Endothelial cell of umbilical vein (primary cell): ENCODE measurements around the gene GABBR2. TPM values are rescaled to one million over a fixed set of nuclear protein-coding genes. Genes with fewer than 3 reads are reported as not detected.

ENCODE experiments used
- BruUV-seq: library from RNA; stranded (reverse); fragments of 400-500 nt; replicated peaks from 2 replicates; lab custom pipeline; 2021; lab: Mats Ljungman, UMichigan
- CTCF ChIA-PET: fragments of 300-600, 350-600 bp; sonication (Branson Sonifier 250); formaldehyde crosslinking; loops from one replicate; lab custom pipeline; 2021; ENCODE audit warnings: antibody characterized with exemption, inconsistent platforms; lab: Charles Lee
- POLR2A ChIA-PET: fragments of 300-600, 350-600 bp; sonication (Branson Sonifier 250); formaldehyde crosslinking; loops from one replicate; lab custom pipeline; 2021; ENCODE audit warnings: antibody characterized with exemption, inconsistent platforms; lab: Charles Lee
- DNase-seq: peaks from one replicate; pipeline ENCODE4 v3.0.0-alpha.2; 2011; ENCODE audit warnings: low read depth, low spot score
- FAIRE-seq: peaks from 2 replicates; lab custom pipeline; 2011; peaks lifted over from hg19 to GRCh38; lab: Jason Lieb, UNC
- H2AFZ ChIP-seq: 2 replicates; pipeline ENCODE4 v1.6.0; 2012; ENCODE audit warnings: low read depth, low read length, control low read depth, inconsistent platforms
- H3K27ac ChIP-seq: 2 replicates; pipeline ENCODE4 v1.5.1; 2011; ENCODE audit warnings: low read depth, mild to moderate bottlenecking, control low read depth, low read length, moderate library complexity; ENCODE audit not compliant: insufficient read depth
- H3K27me3 ChIP-seq, 2 experiments: 2 replicates each; pipeline versions ENCODE4 v1.6.0 to v1.6.1; 2011; ENCODE audit warnings: low read length in 2 of 2, mixed read lengths in 1 of 2; ENCODE audit not compliant: control insufficient read depth in 2 of 2, insufficient read depth in 2 of 2
- H3K36me3 ChIP-seq, 2 experiments: 2 replicates in 1 of 2; 3 replicates in 1 of 2; pipeline ENCODE4 v1.5.1; 2011; ENCODE audit warnings: low read length in 2 of 2, mild to moderate bottlenecking in 1 of 2, moderate library complexity in 1 of 2; ENCODE audit not compliant: control insufficient read depth in 2 of 2, insufficient read depth in 2 of 2; ENCODE audit errors: extremely low read depth in 1 of 2
- H3K4me1 ChIP-seq: 3 replicates; pipeline ENCODE4 v1.5.1; 2011; ENCODE audit warnings: mild to moderate bottlenecking, low read length; ENCODE audit not compliant: control insufficient read depth, insufficient read depth; ENCODE audit errors: extremely low read depth
- H3K4me2 ChIP-seq: 2 replicates; pipeline ENCODE4 v1.6.1; 2011; ENCODE audit warnings: low read length, control low read depth, mixed read lengths; ENCODE audit not compliant: insufficient read depth
- H3K4me3 ChIP-seq, 3 experiments: fragments of 200-600 bp in 1 of 3; sonication (generic), shearing (Covaris generic) in 1 of 3; replicated peaks in 1 of 3; 2 replicates each; pipeline ENCODE4 v1.5.1; 2011 to 2016; ENCODE audit warnings: control low read depth in 3 of 3, low read length in 3 of 3, mild to moderate bottlenecking in 2 of 3, inconsistent platforms in 1 of 3, low read depth in 1 of 3, moderate library complexity in 1 of 3; ENCODE audit not compliant: insufficient read depth in 1 of 3
- H3K79me2 ChIP-seq: 2 replicates; pipeline ENCODE4 v1.6.0; 2012; ENCODE audit warnings: low read length, inconsistent platforms; ENCODE audit not compliant: control insufficient read depth, insufficient read depth
- H3K9ac ChIP-seq: replicated peaks from 2 replicates; pipeline ENCODE3; 2011; ENCODE audit warnings: low read length, control low read depth; ENCODE audit not compliant: insufficient read depth; ENCODE audit errors: extremely low read depth
- H3K9me1 ChIP-seq: replicated peaks from 3 replicates; pipeline ENCODE4 v1.6.0; 2011; ENCODE audit warnings: mild to moderate bottlenecking, low read length; ENCODE audit not compliant: control insufficient read depth, insufficient read depth; ENCODE audit errors: extremely low read depth
- H3K9me3 ChIP-seq: replicated peaks from 2 replicates; pipeline ENCODE4 v1.5.1; 2012; ENCODE audit warnings: low read length, inconsistent platforms; ENCODE audit not compliant: control insufficient read depth, insufficient read depth
- H4K20me1 ChIP-seq: replicated peaks from 2 replicates; pipeline ENCODE3; 2011; ENCODE audit warnings: mild to moderate bottlenecking, low read length; ENCODE audit not compliant: control insufficient read depth, insufficient read depth; ENCODE audit errors: extremely low read depth
- CTCF ChIP-seq, 2 donors: IDR thresholded peaks; 1 replicate in 1 of 2; 2 replicates in 1 of 2; pipeline ENCODE4 v1.5.1; 2011; ENCODE audit warnings: low read length in 2 of 2, mild to moderate bottlenecking in 2 of 2, moderate library complexity in 2 of 2, control low read depth in 1 of 2, inconsistent platforms in 1 of 2, low read depth in 1 of 2; ENCODE audit not compliant: insufficient read depth in 1 of 2; ENCODE audit errors: extremely low read depth in 1 of 2
- EZH2 ChIP-seq: IDR thresholded peaks from 2 replicates; pipeline ENCODE4 v1.6.1; 2012; ENCODE audit warnings: borderline replicate concordance, low read depth, mild to moderate bottlenecking, moderate library complexity, low read length, inconsistent platforms; ENCODE audit not compliant: severe bottlenecking
- FOS ChIP-seq: IDR thresholded peaks from 2 replicates; pipeline ENCODE4 v1.6.1; 2011; ENCODE audit warnings: mild to moderate bottlenecking, low read length, moderate library complexity, borderline replicate concordance; ENCODE audit not compliant: insufficient read depth
- GATA2 ChIP-seq: IDR thresholded peaks from 2 replicates; pipeline ENCODE4 v1.7.0; 2011; ENCODE audit warnings: low read depth, mild to moderate bottlenecking, moderate library complexity, mixed read lengths, low read length; ENCODE audit not compliant: insufficient read length, insufficient read depth
- JUN ChIP-seq: IDR thresholded peaks from 2 replicates; pipeline ENCODE4 v1.6.1; 2011; ENCODE audit warnings: borderline replicate concordance, low read depth; ENCODE audit not compliant: insufficient read length, insufficient read depth
- MAX ChIP-seq: IDR thresholded peaks from 2 replicates; pipeline ENCODE4 v1.6.1; 2011; ENCODE audit not compliant: insufficient read depth, insufficient read length
- MYC ChIP-seq: IDR thresholded peaks from one replicate; pipeline ENCODE4 v1.6.1; 2011; ENCODE audit warnings: mild to moderate bottlenecking, low read depth, low read length
- POLR2A ChIP-seq: IDR thresholded peaks from 2 replicates; pipeline ENCODE4 v1.6.1; 2012; ENCODE audit warnings: low read depth, mild to moderate bottlenecking, control low read depth, low read length
- POLR2AphosphoS5 ChIP-seq: IDR thresholded peaks from 2 replicates; pipeline ENCODE4 v1.6.1; 2012; ENCODE audit warnings: low read depth, mild to moderate bottlenecking, control low read depth, low read length, moderate library complexity; ENCODE audit not compliant: insufficient read depth
- dilution Hi-C: fragments of 300-500 bp; cut with MboI; formaldehyde crosslinking; loops from one replicate; pipeline ENCODE4 v1.15.0; 2019; ENCODE audit warnings: low sequenced_read_pairs; ENCODE audit not compliant: extremely low pct_ligation_motif_present
- intact Hi-C: fragments of 100-400 bp; cut with micrococcal nuclease; formaldehyde crosslinking; loops from one replicate; pipeline ENCODE4 v1.10.0; 2022
- polyA plus RNA-seq, 4 experiments: library from polyadenylated mRNA; depleted of rRNA in 3 of 4; stranded (reverse) in 3 of 4; unstranded in 1 of 4; fragments of >200 nt; gene quantifications; 2 replicates each; pipeline versions ENCODE4 v1.2.1 to v1.2.3, GENCODE V29; 2011 to 2012; ENCODE audit warnings: missing spikeins in 1 of 4
- total RNA-seq: library from RNA; stranded (reverse); gene quantifications from 2 replicates; pipeline ENCODE4 v1.2.3, GENCODE V29; 2021

The GABBR2 gene
- total and polyA plus RNA-seq, 2 donors (not counting 3 experiments of a cell fraction or from before 2014, with no cell fraction given) = 1.1 to 9.2 TPM

GRCh38 chr9:98324801-98325200, 383.9 kb downstream of the GABBR2 start:
- TSS peak; percentile 30 for BruUV-seq
- no peaks in the 10 kb centered on the region for H3K27me3 ChIP-seq
- peaks cover 34% of the 10 kb centered on the region for H3K4me1 ChIP-seq
- FAIRE-seq = no peak
- CTCF ChIA-PET = no interaction called here
- no peaks in the 10 kb centered on the region for H3K9me3 ChIP-seq
- no peak overlapping the region for H2AFZ ChIP-seq
- no peak for DNase-seq
- H3K79me2 ChIP-seq = no peaks in the 10 kb centered on the region
- H3K4me3 ChIP-seq = no peak overlapping the region
- intact Hi-C loops (loop anchor here (1.0 to 2.0 kb wide), 2 partner anchors 8 to 32 kb away; no protein-coding TSS in a partner anchor), dilution Hi-C loops (no loop called here)
- peak overlapping the region; percentile 84 for H3K27ac ChIP-seq
- no peak overlapping the region for H3K4me2 ChIP-seq
- no peaks in the 10 kb centered on the region for H3K9me1 ChIP-seq
- no peaks in the 10 kb centered on the region for H4K20me1 ChIP-seq
- H3K36me3 ChIP-seq = no peaks in the 10 kb centered on the region
- POLR2A ChIA-PET = no interaction called here
- H3K9ac ChIP-seq = no peak overlapping the region
- TF ChIP-seq POLR2A (no peak), JUN (no peak), POLR2AphosphoS5 (no peak), FOS (no peak), CTCF (IDR thresholded peaks at IDR 0.05; ENCODE audit: extremely low read depth in 1 of 2, insufficient read depth in 1 of 2, low read depth in 1 of 2, low read length in 2 of 2) (no peak), EZH2 (no peak), MAX (no peak), GATA2 (no peak), MYC (no peak)
